KMS-11 (cell line): Measurements from ENCODE around the gene XDH.

Source experiments
- H2AFZ ChIP-seq: fragments of 200-600 bp; sonication (generic); 2 replicates; pipeline ENCODE4 v1.6.1; 2016; ENCODE audit warnings: antibody characterized with exemption, mixed run types, low read depth
- H3K27ac ChIP-seq: fragments of 200-600 bp; sonication (generic); 2 replicates; pipeline ENCODE4 v1.6.1; 2016; ENCODE audit warnings: mild to moderate bottlenecking, mixed run types
- H3K27me3 ChIP-seq: fragments of 200-600 bp; sonication (generic); 2 replicates; pipeline ENCODE4 v1.6.1; 2017; ENCODE audit warnings: mild to moderate bottlenecking, low read depth, mixed run types, moderate library complexity; ENCODE audit not compliant: insufficient read depth
- H3K36me3 ChIP-seq: fragments of 200-600 bp; sonication (generic); 2 replicates; pipeline ENCODE4 v1.6.1; 2017; ENCODE audit warnings: mild to moderate bottlenecking, mixed run types; ENCODE audit not compliant: insufficient read depth
- H3K4me1 ChIP-seq: fragments of 200-600 bp; sonication (generic); 2 replicates; pipeline ENCODE4 v1.6.1; 2016; ENCODE audit warnings: mild to moderate bottlenecking, low read depth, mixed run types; ENCODE audit not compliant: poor library complexity, severe bottlenecking
- H3K4me2 ChIP-seq: fragments of 200-600 bp; sonication (generic); 2 replicates; pipeline ENCODE4 v1.7.0; 2016; ENCODE audit warnings: mild to moderate bottlenecking, mixed run types
- H3K4me3 ChIP-seq: fragments of 200-600 bp; sonication (generic); IDR thresholded peaks from 2 replicates; pipeline ENCODE4 v1.6.1; 2017; ENCODE audit warnings: low read depth, low read length, mixed read lengths; ENCODE audit not compliant: insufficient read depth
- H3K79me2 ChIP-seq: fragments of 200-600 bp; sonication (generic); 2 replicates; pipeline ENCODE4 v1.6.1; 2016; ENCODE audit warnings: low read depth, mixed run types; ENCODE audit not compliant: insufficient read depth
- H3K9ac ChIP-seq: fragments of 200-600 bp; sonication (generic); 2 replicates; pipeline ENCODE4 v1.6.1; 2016; ENCODE audit warnings: mild to moderate bottlenecking, mixed run types
- H4K20me1 ChIP-seq: fragments of 200-600 bp; sonication (generic); 2 replicates; pipeline ENCODE4 v1.6.1; 2016; ENCODE audit warnings: mild to moderate bottlenecking, mixed run types; ENCODE audit not compliant: insufficient read depth
- TF ChIP-seq, protein P1 (sequence below): fragments of 200-600 bp; sonication (generic); conservative IDR thresholded peaks from 2 replicates; pipeline ENCODE4 v1.6.1; 2017; ENCODE audit warnings: low read depth, mild to moderate bottlenecking, antibody characterized with exemption, low read length, moderate library complexity, mixed read lengths

Gene XDH

GRCh38 chr2:31387850-31388249 is 26.7 kb downstream of the XDH start:
- Histone ChIP-seq H3K4me1 (peaks cover 16% of the 10 kb centered on the region), H3K4me3 (no peak overlapping the region), H3K27ac (no peak overlapping the region), H3K27me3 (no peaks in the 10 kb centered on the region), H2AFZ (no peak overlapping the region), H4K20me1 (no peaks in the 10 kb centered on the region), H3K79me2 (no peaks in the 10 kb centered on the region), H3K4me2 (no peak overlapping the region), H3K36me3 (no peaks in the 10 kb centered on the region), H3K9ac (no peak overlapping the region)
- TF ChIP-seq, protein P1, sequence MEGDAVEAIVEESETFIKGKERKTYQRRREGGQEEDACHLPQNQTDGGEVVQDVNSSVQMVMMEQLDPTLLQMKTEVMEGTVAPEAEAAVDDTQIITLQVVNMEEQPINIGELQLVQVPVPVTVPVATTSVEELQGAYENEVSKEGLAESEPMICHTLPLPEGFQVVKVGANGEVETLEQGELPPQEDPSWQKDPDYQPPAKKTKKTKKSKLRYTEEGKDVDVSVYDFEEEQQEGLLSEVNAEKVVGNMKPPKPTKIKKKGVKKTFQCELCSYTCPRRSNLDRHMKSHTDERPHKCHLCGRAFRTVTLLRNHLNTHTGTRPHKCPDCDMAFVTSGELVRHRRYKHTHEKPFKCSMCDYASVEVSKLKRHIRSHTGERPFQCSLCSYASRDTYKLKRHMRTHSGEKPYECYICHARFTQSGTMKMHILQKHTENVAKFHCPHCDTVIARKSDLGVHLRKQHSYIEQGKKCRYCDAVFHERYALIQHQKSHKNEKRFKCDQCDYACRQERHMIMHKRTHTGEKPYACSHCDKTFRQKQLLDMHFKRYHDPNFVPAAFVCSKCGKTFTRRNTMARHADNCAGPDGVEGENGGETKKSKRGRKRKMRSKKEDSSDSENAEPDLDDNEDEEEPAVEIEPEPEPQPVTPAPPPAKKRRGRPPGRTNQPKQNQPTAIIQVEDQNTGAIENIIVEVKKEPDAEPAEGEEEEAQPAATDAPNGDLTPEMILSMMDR = no peak

- no peaks in the 10 kb centered on the region for H3K27me3 ChIP-seq
- H3K4me2 ChIP-seq = no peak overlapping the region
- H3K36me3 ChIP-seq = no peaks in the 10 kb centered on the region
- H3K9ac ChIP-seq = no peak overlapping the region
- H4K20me1 ChIP-seq = no peaks in the 10 kb centered on the region
- H2AFZ ChIP-seq = no peak overlapping the region
- no peak overlapping the region for H3K4me3 ChIP-seq
- no peaks in the 10 kb centered on the region for H3K79me2 ChIP-seq
- no peak overlapping the region for H3K27ac ChIP-seq
- H3K4me1 ChIP-seq = peaks cover 16% of the 10 kb centered on the region
- TF ChIP-seq, protein P1 = peak; percentile 24; the same call in 1 of the 2 replicates
Observed at GRCh38 chr2:31386648-31387047, 27.9 kb downstream of the XDH start.

- no peaks in the 10 kb centered on the region for H3K27me3 ChIP-seq
- H2AFZ ChIP-seq = no peak overlapping the region
- no peaks in the 10 kb centered on the region for H4K20me1 ChIP-seq
- TF ChIP-seq, protein P1 = no peak
- no peak overlapping the region for H3K9ac ChIP-seq
- H3K79me2 ChIP-seq = no peaks in the 10 kb centered on the region
- H3K4me1 ChIP-seq = peaks cover 16% of the 10 kb centered on the region
- H3K27ac ChIP-seq = no peak overlapping the region
- no peak overlapping the region for H3K4me3 ChIP-seq
- H3K36me3 ChIP-seq = no peaks in the 10 kb centered on the region
- no peak overlapping the region for H3K4me2 ChIP-seq
Observed at GRCh38 chr2:31386172-31386571, 28.4 kb downstream of the XDH start.

GRCh38 chr2:31384771-31385276 is 29.7 kb downstream of the XDH start:
- no peak overlapping the region; the same call in 1 of the 2 replicates for H3K9ac ChIP-seq
- H3K79me2 ChIP-seq = no peaks in the 10 kb centered on the region
- H3K36me3 ChIP-seq = no peaks in the 10 kb centered on the region
- H4K20me1 ChIP-seq = no peaks in the 10 kb centered on the region
- no peak overlapping the region for H2AFZ ChIP-seq
- H3K27me3 ChIP-seq = no peaks in the 10 kb centered on the region
- TF ChIP-seq, protein P1 = no peak
- peak overlapping the region; percentile 29; the same call in 1 of the 2 replicates for H3K4me2 ChIP-seq
- H3K4me3 ChIP-seq = no peak overlapping the region
- H3K4me1 ChIP-seq = peaks cover 16% of the 10 kb centered on the region
- no peak overlapping the region for H3K27ac ChIP-seq
